ENCODE measurements around the gene RICTOR. TPM values are rescaled to one million over a fixed set of nuclear protein-coding genes. Genes with fewer than 3 reads are reported as not detected.

The RICTOR gene
- total and polyA plus RNA-seq, 9 of the 15 experiments (the other 6 are each of a cell fraction or from before 2014, with no cell fraction given): 13.9 to 46.6 (median 22.6) TPM

DNA sequence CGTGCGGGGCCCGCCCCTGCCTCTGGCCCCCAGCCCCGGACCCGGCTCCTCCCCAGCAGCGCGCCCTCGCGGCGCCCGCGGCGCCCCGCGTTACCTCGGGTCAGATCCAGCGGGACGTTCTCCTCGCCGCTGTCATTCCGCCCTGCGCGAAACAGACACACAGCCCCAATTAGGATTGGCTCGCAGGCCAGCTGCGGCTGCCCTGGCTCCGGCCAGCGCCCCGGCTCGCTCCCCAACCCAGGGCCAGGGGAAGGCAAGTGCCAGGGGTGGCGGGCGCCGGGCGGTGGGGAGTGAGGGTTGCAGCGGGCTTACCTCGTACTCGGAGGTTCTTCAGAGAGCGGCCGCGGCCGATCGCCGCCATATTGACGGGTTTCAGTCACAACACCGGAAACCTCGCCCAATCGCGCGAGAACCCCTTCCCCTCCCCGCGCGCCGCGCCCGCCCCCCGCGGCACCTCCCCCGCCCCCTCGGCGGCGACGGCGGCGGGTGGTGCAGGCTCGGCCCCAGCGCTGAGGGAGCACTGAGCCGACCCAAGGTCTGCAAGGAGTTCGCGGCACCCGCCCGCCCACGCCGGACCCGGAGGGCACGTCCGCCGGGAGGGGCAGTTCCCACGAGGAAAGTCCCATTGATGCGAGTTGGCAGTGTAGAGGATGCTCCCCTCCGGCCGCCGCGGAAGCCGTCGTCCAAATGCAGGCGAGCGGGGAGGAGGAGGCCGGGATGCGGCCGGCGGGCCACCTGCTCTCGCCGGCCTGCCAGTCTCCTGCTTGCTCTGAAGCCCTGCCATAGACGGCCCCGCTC is at the start of gene RICTOR (continued):
- TF ChIP-seq FOXJ3 (CRISPR knock-in tag; IDR thresholded peaks at IDR 0.05): no peak
- TF ChIP-seq ZFP1 (CRISPR knock-in tag; IDR thresholded peaks at IDR 0.05): no peak
- TF ChIP-seq RB1 (IDR thresholded peaks at IDR 0.05; ENCODE audit: low read depth): peak; percentile 35
- TF ChIP-seq ATF6 (CRISPR knock-in tag; IDR thresholded peaks at IDR 0.05): no peak
- TF ChIP-seq MAZ (CRISPR knock-in tag; conservative IDR thresholded peaks at IDR 0.05 in 1 of 2, IDR thresholded peaks at IDR 0.05 in 1 of 2): peak; percentile 88 to 93
- no peak; a peak in 1 of 4 replicates for TF ChIP-seq TRIM24 (IDR thresholded peaks at IDR 0.05)
- TF ChIP-seq, protein P1, sequence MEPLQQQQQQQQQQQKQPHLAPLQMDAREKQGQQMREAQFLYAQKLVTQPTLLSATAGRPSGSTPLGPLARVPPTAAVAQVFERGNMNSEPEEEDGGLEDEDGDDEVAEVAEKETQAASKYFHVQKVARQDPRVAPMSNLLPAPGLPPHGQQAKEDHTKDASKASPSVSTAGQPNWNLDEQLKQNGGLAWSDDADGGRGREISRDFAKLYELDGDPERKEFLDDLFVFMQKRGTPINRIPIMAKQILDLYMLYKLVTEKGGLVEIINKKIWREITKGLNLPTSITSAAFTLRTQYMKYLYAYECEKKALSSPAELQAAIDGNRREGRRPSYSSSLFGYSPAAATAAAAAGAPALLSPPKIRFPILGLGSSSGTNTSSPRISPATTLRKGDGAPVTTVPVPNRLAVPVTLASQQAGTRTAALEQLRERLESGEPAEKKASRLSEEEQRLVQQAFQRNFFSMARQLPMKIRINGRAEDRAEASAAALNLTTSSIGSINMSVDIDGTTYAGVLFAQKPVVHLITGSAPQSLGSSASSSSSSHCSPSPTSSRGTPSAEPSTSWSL (CRISPR knock-in tag; IDR thresholded peaks at IDR 0.05; ENCODE audit: borderline replicate concordance): no peak
- TF ChIP-seq ZNF740 (CRISPR knock-in tag; IDR thresholded peaks at IDR 0.05): peak; percentile 33; the same call in 1 of the 2 replicates
- TF ChIP-seq ZNF740 (tag; IDR thresholded peaks at IDR 0.05): no peak; a peak in 1 of 4 replicates
- no peak for TF ChIP-seq RBM22 (IDR thresholded peaks at IDR 0.05; ENCODE audit: low read depth, low read length, poor library complexity, severe bottlenecking)
- TF ChIP-seq MTA1 (IDR thresholded peaks at IDR 0.05; ENCODE audit: borderline replicate concordance): no peak
- TF ChIP-seq CCNT2 (IDR thresholded peaks at IDR 0.05; ENCODE audit: borderline replicate concordance, extremely low read depth, insufficient read length, low read depth, low read length): peak; percentile 58
- no peak; the same call in 1 of the 2 replicates for TF ChIP-seq ELF2 (CRISPR knock-in tag; IDR thresholded peaks at IDR 0.05)
- 0 out of 4 replicates have a peak, but pooled peaks of 1 of the 2 experiments have one; percentile 20 for TF ChIP-seq TBL1XR1 (IDR thresholded peaks at IDR 0.05; ENCODE audit: low read length in 2 of 2)
- no peak for TF ChIP-seq TOE1 (IDR thresholded peaks at IDR 0.05; ENCODE audit: borderline replicate concordance)
- TF ChIP-seq TOE1 (CRISPR knock-in tag; IDR thresholded peaks at IDR 0.05; ENCODE audit: borderline replicate concordance, low read depth): no peak
- TF ChIP-seq, protein P2, sequence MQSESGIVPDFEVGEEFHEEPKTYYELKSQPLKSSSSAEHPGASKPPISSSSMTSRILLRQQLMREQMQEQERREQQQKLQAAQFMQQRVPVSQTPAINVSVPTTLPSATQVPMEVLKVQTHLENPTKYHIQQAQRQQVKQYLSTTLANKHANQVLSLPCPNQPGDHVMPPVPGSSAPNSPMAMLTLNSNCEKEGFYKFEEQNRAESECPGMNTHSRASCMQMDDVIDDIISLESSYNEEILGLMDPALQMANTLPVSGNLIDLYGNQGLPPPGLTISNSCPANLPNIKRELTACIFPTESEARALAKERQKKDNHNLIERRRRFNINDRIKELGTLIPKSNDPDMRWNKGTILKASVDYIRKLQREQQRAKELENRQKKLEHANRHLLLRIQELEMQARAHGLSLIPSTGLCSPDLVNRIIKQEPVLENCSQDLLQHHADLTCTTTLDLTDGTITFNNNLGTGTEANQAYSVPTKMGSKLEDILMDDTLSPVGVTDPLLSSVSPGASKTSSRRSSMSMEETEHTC (IDR thresholded peaks at IDR 0.05): no peak
- TF ChIP-seq ZNF583 (CRISPR knock-in tag; IDR thresholded peaks at IDR 0.05): no peak
- no peak for TF ChIP-seq HEY1 (CRISPR knock-in tag; IDR thresholded peaks at IDR 0.05; ENCODE audit: borderline replicate concordance)
- no peak for TF ChIP-seq PTRF (tag; IDR thresholded peaks at IDR 0.05)
- no peak for TF ChIP-seq CHCHD3 (CRISPR knock-in tag; IDR thresholded peaks at IDR 0.05)
- peak; percentile 99 for TF ChIP-seq ZNF165 (CRISPR knock-in tag; IDR thresholded peaks at IDR 0.05; ENCODE audit: borderline replicate concordance)
